ENCODE results near the gene OR6C68.
"Not testable (repeated sequence)": the region's sequence is repeated elsewhere in the genome, so short reads cannot be mapped to it uniquely, and the experiment has no call there.

DNA sequence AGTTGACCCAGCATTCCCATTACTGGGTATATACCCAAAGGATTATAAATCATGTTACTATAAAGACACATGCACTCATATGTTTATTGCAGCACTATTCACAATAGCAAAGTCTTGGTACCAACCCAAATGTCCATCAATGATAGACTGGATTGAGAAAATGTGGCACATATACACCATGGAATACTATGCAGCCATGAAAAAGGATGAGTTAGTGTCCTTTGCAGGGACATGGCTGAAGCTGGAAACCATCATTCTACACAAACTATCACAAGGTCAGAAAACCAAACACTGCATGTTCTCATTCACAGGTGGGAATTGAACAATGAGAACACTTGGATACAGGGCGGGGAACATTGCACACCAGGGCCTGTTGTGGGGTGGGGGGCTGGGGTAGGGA is 27.3 kb upstream of the OR6C68 start:
- TF ChIP-seq POLR2A (IDR thresholded peaks at IDR 0.05; ENCODE audit: extremely low read depth, insufficient read length); MYC (IDR thresholded peaks at IDR 0.05; ENCODE audit: low read depth, low read length): not testable (repeated sequence)
- TF ChIP-seq, protein P1, sequence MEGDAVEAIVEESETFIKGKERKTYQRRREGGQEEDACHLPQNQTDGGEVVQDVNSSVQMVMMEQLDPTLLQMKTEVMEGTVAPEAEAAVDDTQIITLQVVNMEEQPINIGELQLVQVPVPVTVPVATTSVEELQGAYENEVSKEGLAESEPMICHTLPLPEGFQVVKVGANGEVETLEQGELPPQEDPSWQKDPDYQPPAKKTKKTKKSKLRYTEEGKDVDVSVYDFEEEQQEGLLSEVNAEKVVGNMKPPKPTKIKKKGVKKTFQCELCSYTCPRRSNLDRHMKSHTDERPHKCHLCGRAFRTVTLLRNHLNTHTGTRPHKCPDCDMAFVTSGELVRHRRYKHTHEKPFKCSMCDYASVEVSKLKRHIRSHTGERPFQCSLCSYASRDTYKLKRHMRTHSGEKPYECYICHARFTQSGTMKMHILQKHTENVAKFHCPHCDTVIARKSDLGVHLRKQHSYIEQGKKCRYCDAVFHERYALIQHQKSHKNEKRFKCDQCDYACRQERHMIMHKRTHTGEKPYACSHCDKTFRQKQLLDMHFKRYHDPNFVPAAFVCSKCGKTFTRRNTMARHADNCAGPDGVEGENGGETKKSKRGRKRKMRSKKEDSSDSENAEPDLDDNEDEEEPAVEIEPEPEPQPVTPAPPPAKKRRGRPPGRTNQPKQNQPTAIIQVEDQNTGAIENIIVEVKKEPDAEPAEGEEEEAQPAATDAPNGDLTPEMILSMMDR (IDR thresholded peaks at IDR 0.05; ENCODE audit: low read depth, low read length) = not testable (repeated sequence)
